Naive thymus-derived CD4-positive, alpha-beta T cell (primary cell): ENCODE results near the gene SYCP2. TPM values are rescaled to one million over a fixed set of nuclear protein-coding genes. Genes with fewer than 3 reads are reported as not detected.
A peak's percentile ranks its signal among the peaks of the same experiment; 100 is the strongest.

ENCODE experiments used
- ATAC-seq: fragments of 150-1000 bp; cut with Tn5 transposase; 2 replicates; pipeline ENCODE4 v1.10.0; 2021; ENCODE audit warnings: mild to moderate bottlenecking, moderate library complexity
- CTCF ChIA-PET: fragments of 350-600 bp; sonication (Branson Sonifier 250); formaldehyde crosslinking; loops from one replicate; lab custom pipeline; 2021; ENCODE audit warnings: antibody characterized with exemption; lab: Charles Lee
- POLR2A ChIA-PET: fragments of 350-600 bp; sonication (Branson Sonifier 250); formaldehyde crosslinking; loops from one replicate; lab custom pipeline; 2021; ENCODE audit warnings: antibody characterized with exemption, inconsistent platforms; lab: Charles Lee
- DNase-seq, 9 donors: peaks; one replicate each; pipeline versions ENCODE4 v3.0.0 to v3.0.0-alpha.2; 2020 to 2022; ENCODE audit warnings: mixed read lengths in 1 of 9
- H3K27ac ChIP-seq: one replicate; pipeline ENCODE4 v1.7.0; 2013; ENCODE audit warnings: mild to moderate bottlenecking, low read depth, low read length, moderate library complexity
- H3K27me3 ChIP-seq, 2 donors: one replicate each; pipeline ENCODE4 v1.7.0; 2013; ENCODE audit warnings: low read length in 2 of 2, mild to moderate bottlenecking in 2 of 2, moderate library complexity in 2 of 2; ENCODE audit not compliant: control insufficient read depth in 2 of 2, insufficient read depth in 2 of 2
- H3K36me3 ChIP-seq, 3 experiments: 1 replicate in 2 of 3; 2 replicates in 1 of 3; pipeline ENCODE4 v1.7.0; 2013; ENCODE audit warnings: low read length in 3 of 3, mild to moderate bottlenecking in 3 of 3, moderate library complexity in 1 of 3; ENCODE audit not compliant: insufficient read depth in 3 of 3, control insufficient read depth in 2 of 3
- H3K4me1 ChIP-seq, 2 donors: one replicate each; pipeline ENCODE4 v1.7.0; 2013; ENCODE audit warnings: low read length in 2 of 2, mild to moderate bottlenecking in 2 of 2, moderate library complexity in 1 of 2; ENCODE audit not compliant: control insufficient read depth in 2 of 2, insufficient read depth in 2 of 2
- H3K4me3 ChIP-seq: 2 replicates; pipeline ENCODE4 v1.7.0; 2013; ENCODE audit warnings: mild to moderate bottlenecking, low read length
- H3K9me3 ChIP-seq, 3 experiments: 1 replicate in 2 of 3; 2 replicates in 1 of 3; pipeline ENCODE4 v1.7.0; 2013; ENCODE audit warnings: low read length in 3 of 3; ENCODE audit not compliant: control insufficient read depth in 2 of 3
- H3K27ac Mint-ChIP-seq, 9 donors: one replicate each; pipeline ENCODE4 v1.8.0; 2020 to 2022; ENCODE audit warnings: mixed read lengths in 9 of 9, mild to moderate bottlenecking in 8 of 9, moderate library complexity in 5 of 9, inconsistent platforms in 2 of 9
- H3K27me3 Mint-ChIP-seq, 5 donors: one replicate each; pipeline ENCODE4 v1.8.0; 2021 to 2022; ENCODE audit warnings: mixed read lengths in 5 of 5, mild to moderate bottlenecking in 1 of 5
- H3K36me3 Mint-ChIP-seq, 5 donors: one replicate each; pipeline ENCODE4 v1.8.0; 2020 to 2022; ENCODE audit warnings: mixed read lengths in 5 of 5, mild to moderate bottlenecking in 3 of 5, inconsistent platforms in 1 of 5
- H3K4me1 Mint-ChIP-seq, 7 donors: one replicate each; pipeline ENCODE4 v1.8.0; 2020 to 2022; ENCODE audit warnings: mixed read lengths in 7 of 7, mild to moderate bottlenecking in 3 of 7, inconsistent platforms in 1 of 7
- H3K4me3 Mint-ChIP-seq, 10 donors: one replicate each; pipeline ENCODE4 v1.8.0; 2020 to 2022; ENCODE audit warnings: mild to moderate bottlenecking in 10 of 10, mixed read lengths in 10 of 10, moderate library complexity in 6 of 10, inconsistent platforms in 2 of 10
- H3K9me3 Mint-ChIP-seq, 11 donors: one replicate each; pipeline ENCODE4 v1.8.0; 2020 to 2022; ENCODE audit warnings: mixed read lengths in 11 of 11, mild to moderate bottlenecking in 4 of 11, inconsistent platforms in 1 of 11, moderate library complexity in 1 of 11
- intact Hi-C, 2 donors: fragments of 100-400 bp; cut with micrococcal nuclease; formaldehyde crosslinking; loops; one replicate each; pipeline ENCODE4 v1.15.1; 2023
- polyA plus RNA-seq, 2 donors: library from polyadenylated mRNA; unstranded; fragments of 300-500 nt; fragmentation: Illumina TruSeq; gene quantifications; one replicate each; pipeline ENCODE4 v1.2.3, GENCODE V29; 2021
- total RNA-seq, 6 experiments: library from RNA in 5 of 6; stranded (reverse) in 5 of 6; gene quantifications; 1 replicate in 5 of 6; 2 replicates in 1 of 6; pipeline ENCODE4 v1.2.3 and lab custom pipeline; 2021 to 2026

SYCP2 gene
- total and polyA plus RNA-seq, 7 experiments from 2014 or later = 0.47 to 7.8 (median 3.2) TPM

- no peak overlapping the region for H3K27ac ChIP-seq
- Mint-ChIP-seq H3K36me3 (peaks cover 0 to 19% (median 5%) of the 10 kb centered on the region in 5 donors), H3K4me3 (no peak overlapping the region), H3K4me1 (no peaks in the 10 kb centered on the region), H3K9me3 (no peaks in the 10 kb centered on the region), H3K27me3 (no peaks in the 10 kb centered on the region), H3K27ac (no peak overlapping the region)
- no peaks in the 10 kb centered on the region for H3K4me1 ChIP-seq
- no peak overlapping the region for H3K4me3 ChIP-seq
- H3K9me3 ChIP-seq = no peaks in the 10 kb centered on the region
- H3K27me3 ChIP-seq = no peaks in the 10 kb centered on the region
- CTCF ChIA-PET = interaction anchor here (0.5 to 1.4 kb wide), 3 partner anchors 15 to 1274 kb away, joined by 3 to 5 read pairs (median 3); partner anchors contain the start of genes FAM217B, PPP1R3D and SYCP2
- intact Hi-C loops = no loop called here
- DNase-seq = no peak
- no peaks in the 10 kb centered on the region for H3K36me3 ChIP-seq
- peak; percentile 40 for ATAC-seq
- POLR2A ChIA-PET = interaction anchor here (0.9 kb wide), 1 partner anchor 14 kb away, joined by 3 read pairs; the partner anchor contains the start of genes FAM217B and PPP1R3D
Measured at GRCh38 chr20:59955131-59955796, 21.8 kb upstream of the SYCP2 start.

GRCh38 chr20:59954718-59955117, 21.3 kb upstream of the SYCP2 start:
- ChIA-PET POLR2A (interaction anchor here (0.9 kb wide), 1 partner anchor 14 kb away, joined by 3 read pairs; the partner anchor contains the start of genes FAM217B and PPP1R3D), CTCF (interaction anchor here (0.5 to 1.1 kb wide), 2 partner anchors 14 to 1274 kb away, joined by 3 read pairs; partner anchors contain the start of genes FAM217B and PPP1R3D)
- no peaks in the 10 kb centered on the region for H3K27me3 Mint-ChIP-seq
- H3K27me3 ChIP-seq = no peaks in the 10 kb centered on the region
- no peaks in the 10 kb centered on the region for H3K4me1 ChIP-seq
- no peaks in the 10 kb centered on the region for H3K36me3 ChIP-seq
- ATAC-seq = no peak
- no peaks in the 10 kb centered on the region for H3K9me3 Mint-ChIP-seq
- H3K4me1 Mint-ChIP-seq = no peaks in the 10 kb centered on the region
- no peak overlapping the region for H3K4me3 ChIP-seq
- no peak for DNase-seq
- H3K9me3 ChIP-seq = no peaks in the 10 kb centered on the region
- no peak overlapping the region for H3K27ac ChIP-seq
- no peak overlapping the region for H3K27ac Mint-ChIP-seq
- intact Hi-C loops = no loop called here
- peaks cover 0 to 14% (median 0%) of the 10 kb centered on the region in 5 donors for H3K36me3 Mint-ChIP-seq
- no peak overlapping the region for H3K4me3 Mint-ChIP-seq

DNA sequence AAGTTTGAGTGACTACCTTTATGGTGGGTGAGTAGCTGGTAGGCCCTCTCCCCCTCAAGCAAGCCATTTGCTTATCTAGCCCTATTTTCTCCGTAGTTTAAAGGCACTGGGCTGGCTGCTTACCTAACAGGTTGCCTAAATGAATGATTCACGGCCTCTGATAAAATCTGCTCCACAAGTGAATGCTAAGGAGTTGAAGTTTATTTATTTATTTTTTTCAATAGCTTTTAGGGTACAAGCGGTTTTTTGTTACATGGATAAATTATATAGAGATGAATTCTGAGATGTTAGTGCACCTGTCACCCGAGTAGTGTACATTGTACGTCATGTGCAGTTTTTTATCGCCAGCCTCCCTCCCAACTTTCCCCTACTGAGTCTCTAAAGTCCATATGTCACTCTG, 16.5 kb upstream of the SYCP2 start:
- peaks cover 0 to 10% of the 10 kb centered on the region in 2 donors for H3K4me1 ChIP-seq
- H3K36me3 ChIP-seq = peaks cover 0 to 1% (median 0%) of the 10 kb centered on the region in 3 experiments
- ChIA-PET CTCF (interaction anchor here (0.7 to 2.6 kb wide), 5 partner anchors 9 to 313 kb away, joined by 3 to 13 read pairs (median 4); partner anchors contain the start of genes CDH26, FAM217B and PPP1R3D), POLR2A (interaction anchor here (4.0 kb wide), 1 partner anchor 10 kb away, joined by 21 read pairs; the partner anchor contains the start of genes FAM217B and PPP1R3D)
- no peaks in the 10 kb centered on the region for H3K9me3 ChIP-seq
- DNase-seq = no peak
- no peaks in the 10 kb centered on the region for H3K27me3 ChIP-seq
- intact Hi-C loops = loop anchor here (1.0 to 10.0 kb wide), 13 partner anchors 10 to 1645 kb away; partner anchors contain the start of genes FAM217B (in 1 of the 2), PPP1R3D (in 1 of the 2), RAB22A (in 1 of the 2) and VAPB (in 1 of the 2)
- H3K4me3 ChIP-seq = no peak overlapping the region
- Mint-ChIP-seq H3K9me3 (no peaks in the 10 kb centered on the region), H3K4me1 (peaks cover 8 to 32% (median 21%) of the 10 kb centered on the region in 7 donors), H3K36me3 (peaks cover 0 to 7% (median 0%) of the 10 kb centered on the region in 5 donors), H3K4me3 (no peak overlapping the region), H3K27ac (peak overlapping the region in 8 of 9 donors; percentile 34 to 89 (median 71)), H3K27me3 (no peaks in the 10 kb centered on the region)
- H3K27ac ChIP-seq = no peak overlapping the region
- no peak for ATAC-seq

GRCh38 chr20:59948828-59949720, 15.6 kb upstream of the SYCP2 start:
- Mint-ChIP-seq H3K9me3 (no peaks in the 10 kb centered on the region), H3K27ac (peak overlapping the region; percentile 82 to 95 (median 89)), H3K4me3 (peak overlapping the region in 9 of 10 donors; percentile 34 to 80 (median 70)), H3K36me3 (peaks cover 0 to 16% (median 7%) of the 10 kb centered on the region in 5 donors), H3K27me3 (no peaks in the 10 kb centered on the region), H3K4me1 (peaks cover 11 to 38% (median 22%) of the 10 kb centered on the region in 7 donors)
- Histone ChIP-seq H3K9me3 (no peaks in the 10 kb centered on the region), H3K4me1 (peaks cover 0 to 10% of the 10 kb centered on the region in 2 donors), H3K36me3 (peaks cover 0 to 10% (median 5%) of the 10 kb centered on the region in 3 experiments), H3K4me3 (no peak overlapping the region), H3K27me3 (no peaks in the 10 kb centered on the region), H3K27ac (peak overlapping the region; percentile 55)
- ATAC-seq (peak; percentile 90), DNase-seq (peak in 7 of 9 donors; percentile 56 to 76 (median 72))
- CTCF ChIA-PET = interaction anchor here (0.6 to 2.6 kb wide), 9 partner anchors 9 to 1270 kb away, joined by 3 to 13 read pairs (median 3); partner anchors contain the start of genes CDH26, FAM217B and PPP1R3D
- intact Hi-C loops = loop anchor here (1.0 to 10.0 kb wide), 13 partner anchors 9 to 1644 kb away; partner anchors contain the start of genes FAM217B (in 2 of the 2), PPP1R3D (in 2 of the 2), RAB22A (in 1 of the 2) and VAPB (in 1 of the 2)
- POLR2A ChIA-PET = interaction anchor here (4.0 kb wide), 1 partner anchor 9 kb away, joined by 21 read pairs; the partner anchor contains the start of genes FAM217B and PPP1R3D

- Histone ChIP-seq H3K27ac (peak overlapping the region; percentile 55), H3K4me3 (no peak overlapping the region), H3K4me1 (peaks cover 0 to 10% of the 10 kb centered on the region in 2 donors), H3K9me3 (no peaks in the 10 kb centered on the region), H3K36me3 (peaks cover 6 to 14% (median 12%) of the 10 kb centered on the region in 3 experiments), H3K27me3 (no peaks in the 10 kb centered on the region)
- POLR2A ChIA-PET = interaction anchor here (4.0 kb wide), 1 partner anchor 8 kb away, joined by 21 read pairs; the partner anchor contains the start of genes FAM217B and PPP1R3D
- intact Hi-C loops = loop anchor here (1.0 to 10.0 kb wide), 10 partner anchors 8 to 1643 kb away; partner anchors contain the start of genes FAM217B (in 1 of the 2), PPP1R3D (in 1 of the 2), RAB22A (in 1 of the 2) and VAPB (in 1 of the 2)
- Mint-ChIP-seq H3K9me3 (no peaks in the 10 kb centered on the region), H3K27ac (peak overlapping the region in 8 of 9 donors; percentile 82 to 95 (median 90)), H3K4me1 (peaks cover 11 to 39% (median 22%) of the 10 kb centered on the region in 7 donors), H3K36me3 (peaks cover 0 to 20% (median 7%) of the 10 kb centered on the region in 5 donors), H3K4me3 (peak overlapping the region in 3 of 10 donors; percentile 60 to 70 (median 67)), H3K27me3 (no peaks in the 10 kb centered on the region)
- CTCF ChIA-PET = interaction anchor here (0.7 to 2.6 kb wide), 4 partner anchors 12 to 315 kb away, joined by 3 to 13 read pairs (median 4); partner anchors contain the start of gene SYCP2
- ATAC-seq (no peak), DNase-seq (no peak)
Measured at GRCh38 chr20:59948212-59948611, 14.8 kb upstream of the SYCP2 start.
